ENCODE measurements around the gene MCU.

Gene MCU

DNA sequence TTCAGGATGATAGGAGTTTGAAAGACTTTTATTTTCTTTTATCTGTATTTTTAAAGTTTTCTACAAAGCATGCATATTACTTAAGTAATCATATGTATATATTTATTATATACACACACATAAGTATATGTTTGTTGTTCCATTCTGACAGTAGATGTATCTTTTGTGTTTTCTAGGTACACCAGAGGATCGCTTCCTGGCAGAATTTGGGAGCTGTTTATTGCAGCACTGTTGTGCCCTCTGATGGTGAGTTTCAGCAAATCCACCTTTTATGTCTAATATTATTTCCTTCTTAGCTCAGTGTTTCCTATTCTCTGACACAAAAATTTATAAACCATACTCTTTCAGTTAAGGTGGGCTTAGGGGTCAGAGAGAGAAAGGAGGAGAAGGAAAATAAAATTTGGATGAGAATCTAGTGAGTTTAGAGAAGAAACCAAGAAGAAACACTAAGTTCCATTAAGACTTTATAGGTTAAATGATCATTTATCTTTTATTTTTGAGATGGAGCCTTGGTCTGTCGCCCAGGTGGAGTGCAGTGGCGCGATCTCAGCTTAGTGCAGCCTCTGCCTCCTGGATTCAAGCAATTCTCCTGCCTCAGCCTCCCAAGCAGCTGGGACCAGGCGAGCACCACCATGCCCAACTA lies 142.4 kb downstream of the MCU start:
- no peak overlapping the region for H3K4me3 ChIP-seq (ENCODE audit: low read depth, low read length)
- TF ChIP-seq, protein P1, sequence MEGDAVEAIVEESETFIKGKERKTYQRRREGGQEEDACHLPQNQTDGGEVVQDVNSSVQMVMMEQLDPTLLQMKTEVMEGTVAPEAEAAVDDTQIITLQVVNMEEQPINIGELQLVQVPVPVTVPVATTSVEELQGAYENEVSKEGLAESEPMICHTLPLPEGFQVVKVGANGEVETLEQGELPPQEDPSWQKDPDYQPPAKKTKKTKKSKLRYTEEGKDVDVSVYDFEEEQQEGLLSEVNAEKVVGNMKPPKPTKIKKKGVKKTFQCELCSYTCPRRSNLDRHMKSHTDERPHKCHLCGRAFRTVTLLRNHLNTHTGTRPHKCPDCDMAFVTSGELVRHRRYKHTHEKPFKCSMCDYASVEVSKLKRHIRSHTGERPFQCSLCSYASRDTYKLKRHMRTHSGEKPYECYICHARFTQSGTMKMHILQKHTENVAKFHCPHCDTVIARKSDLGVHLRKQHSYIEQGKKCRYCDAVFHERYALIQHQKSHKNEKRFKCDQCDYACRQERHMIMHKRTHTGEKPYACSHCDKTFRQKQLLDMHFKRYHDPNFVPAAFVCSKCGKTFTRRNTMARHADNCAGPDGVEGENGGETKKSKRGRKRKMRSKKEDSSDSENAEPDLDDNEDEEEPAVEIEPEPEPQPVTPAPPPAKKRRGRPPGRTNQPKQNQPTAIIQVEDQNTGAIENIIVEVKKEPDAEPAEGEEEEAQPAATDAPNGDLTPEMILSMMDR (IDR thresholded peaks at IDR 0.05; ENCODE audit: low read depth, low read length, missing control alignments): peak; percentile 60
- peak; percentile 67 for DNase-seq (ENCODE audit: low read depth)
- in situ Hi-C loops (cut with HindIII; ENCODE audit: low sequenced_read_pairs): no loop called here

DNA sequence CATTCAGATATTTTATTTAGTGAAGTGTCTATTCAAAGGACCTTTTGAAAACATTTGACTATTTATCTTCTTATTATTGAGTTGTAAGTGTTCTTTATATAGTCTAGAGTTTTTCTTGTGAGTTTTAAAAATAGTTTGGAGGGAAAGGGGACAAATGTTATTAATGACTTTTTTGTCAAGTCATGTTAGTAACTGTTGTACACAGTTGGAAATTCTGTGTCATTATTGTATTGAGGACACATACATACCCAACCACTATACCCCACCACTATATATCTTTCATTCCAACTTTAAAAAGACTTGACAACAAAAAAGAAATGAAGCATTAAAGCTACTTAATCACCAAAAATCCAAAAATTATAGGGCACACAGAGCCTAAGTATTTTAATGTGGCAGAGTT lies 148.4 kb downstream of the MCU start:
- TF ChIP-seq, protein P1 (IDR thresholded peaks at IDR 0.05; ENCODE audit: low read depth, low read length, missing control alignments): no peak
- in situ Hi-C loops (cut with HindIII; ENCODE audit: low sequenced_read_pairs): no loop called here
- no peak overlapping the region for H3K4me3 ChIP-seq (ENCODE audit: low read depth, low read length)
- no peak for DNase-seq (ENCODE audit: low read depth)

DNA sequence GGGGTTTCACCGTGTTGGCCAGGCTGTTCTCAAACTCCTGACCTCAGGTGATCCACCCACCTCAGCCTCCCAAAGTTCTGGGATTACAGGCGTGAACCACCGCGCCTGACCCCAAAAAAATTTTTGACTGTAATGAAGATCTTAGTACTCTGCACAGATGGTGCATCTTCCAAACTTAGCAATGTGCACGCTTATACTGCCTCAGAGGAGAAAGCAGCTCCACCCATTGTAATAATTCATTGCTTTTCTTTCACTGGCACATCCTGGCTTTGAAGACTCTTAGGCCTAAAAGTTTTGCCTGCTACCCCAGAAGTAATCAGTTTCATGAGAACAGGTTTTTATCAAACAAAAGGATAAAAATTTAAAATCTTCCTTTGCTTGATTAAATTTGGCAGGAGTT lies 149.5 kb downstream of the MCU start:
- in situ Hi-C loops (cut with HindIII; ENCODE audit: low sequenced_read_pairs): no loop called here
- TF ChIP-seq, protein P1 (IDR thresholded peaks at IDR 0.05; ENCODE audit: low read depth, low read length, missing control alignments): no peak
- no peak overlapping the region for H3K4me3 ChIP-seq (ENCODE audit: low read depth, low read length)
- DNase-seq (ENCODE audit: low read depth): no peak

DNA sequence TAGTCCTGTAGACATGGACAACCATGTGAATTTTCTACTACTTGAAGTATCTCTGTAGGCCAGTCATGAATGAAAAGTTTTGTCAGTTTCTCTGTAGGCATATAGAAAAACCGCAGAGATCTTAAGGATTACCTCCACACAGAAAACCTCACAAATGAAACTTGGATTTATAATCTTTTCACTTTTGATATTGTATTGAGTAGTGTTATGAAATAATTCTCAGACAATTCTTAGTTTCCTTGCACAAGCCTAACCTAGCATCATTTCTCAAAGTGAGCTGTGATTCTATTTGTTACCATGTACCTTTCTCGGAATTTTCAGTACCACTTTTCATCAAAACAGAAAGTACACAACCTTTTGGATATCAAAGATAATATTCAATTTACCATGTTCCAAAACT lies 150.2 kb downstream of the MCU start:
- in situ Hi-C loops (cut with HindIII; ENCODE audit: low sequenced_read_pairs): no loop called here
- TF ChIP-seq, protein P1 (IDR thresholded peaks at IDR 0.05; ENCODE audit: low read depth, low read length, missing control alignments): no peak
- H3K4me3 ChIP-seq (ENCODE audit: low read depth, low read length): no peak overlapping the region
- no peak for DNase-seq (ENCODE audit: low read depth)

DNA sequence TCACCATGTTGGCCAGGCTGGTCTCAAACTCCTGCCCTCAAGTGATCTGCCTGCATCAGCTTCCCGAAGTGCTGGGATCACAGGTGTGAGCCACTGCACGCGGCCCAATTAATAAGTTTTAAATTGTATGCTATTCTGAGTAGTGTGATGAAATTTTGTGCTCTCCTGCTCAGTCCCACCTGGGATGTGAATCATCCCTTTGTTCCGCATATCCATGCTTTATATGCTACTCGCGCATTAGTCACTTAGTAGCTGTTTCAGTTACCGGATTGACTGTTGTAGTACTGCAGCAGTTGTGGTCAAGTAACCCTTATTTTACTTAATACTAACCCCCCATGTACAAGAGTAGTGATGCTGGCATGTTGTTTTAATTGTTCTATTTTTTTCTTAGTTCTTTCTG lies 154.3 kb downstream of the MCU start:
- TF ChIP-seq, protein P1 (IDR thresholded peaks at IDR 0.05; ENCODE audit: low read depth, low read length, missing control alignments): no peak
- in situ Hi-C loops (cut with HindIII; ENCODE audit: low sequenced_read_pairs): no loop called here
- peak; percentile 53 for DNase-seq (ENCODE audit: low read depth)
- no peak overlapping the region for H3K4me3 ChIP-seq (ENCODE audit: low read depth, low read length)

DNA sequence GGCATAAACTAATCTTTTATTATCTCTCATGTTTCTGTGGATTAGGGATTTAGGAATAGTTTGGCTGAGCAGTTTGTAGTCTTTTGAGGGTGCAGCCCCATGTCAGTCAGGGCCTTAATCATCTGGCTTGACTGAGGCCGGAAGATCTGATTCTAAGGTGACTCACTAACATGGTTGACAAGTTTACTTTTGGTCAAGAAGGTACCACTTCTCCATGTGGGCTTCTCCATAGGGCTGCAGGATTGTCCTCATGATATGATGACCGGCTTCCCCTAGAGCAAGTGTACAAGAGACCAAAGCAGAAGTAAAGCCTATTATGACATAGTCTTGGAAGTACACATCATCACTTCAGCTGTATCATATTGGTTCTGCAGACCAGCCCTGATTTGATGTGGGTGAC lies 155.7 kb downstream of the MCU start:
- no peak overlapping the region for H3K4me3 ChIP-seq (ENCODE audit: low read depth, low read length)
- in situ Hi-C loops (cut with HindIII; ENCODE audit: low sequenced_read_pairs): no loop called here
- TF ChIP-seq, protein P1 (IDR thresholded peaks at IDR 0.05; ENCODE audit: low read depth, low read length, missing control alignments): no peak
- DNase-seq (ENCODE audit: low read depth): no peak
